K562 (cell line): ENCODE results near the gene SCGB1A1. TPM values are rescaled to one million over a fixed set of nuclear protein-coding genes. Genes with fewer than 3 reads are reported as not detected.

Experiments used
- ATAC-seq: fragments of 200-7000 bp; cut with Tn5 transposase; 3 replicates; pipeline ENCODE4 v1.9.1; 2020; ENCODE audit warnings: moderate library complexity
- BruUV-seq: library from RNA; stranded (reverse); fragments of 400-500 nt; replicated peaks from 2 replicates; lab custom pipeline; 2021; lab: Mats Ljungman, UMichigan
- CTCF ChIA-PET: fragments of 300-600 bp; formaldehyde crosslinking; extraction: SDS; loops from one replicate; lab custom pipeline; 2021; ENCODE audit warnings: low intra/inter-chr PET ratio; lab: Yijun Ruan, JAX
- POLR2A ChIA-PET: fragments of 300-600, 350-650 bp; sonication (Branson Sonifier 250); formaldehyde crosslinking; extraction: SDS; loops from one replicate; lab custom pipeline; 2021; ENCODE audit warnings: antibody characterized with exemption, inconsistent platforms; lab: Yijun Ruan, JAX
- DNase-seq, 4 experiments: peaks; one replicate each; pipeline versions ENCODE4 v3.0.0 to v3.0.0-alpha.2; 2011 to 2018; ENCODE audit warnings: low spot score in 3 of 4, mixed read lengths in 3 of 4; ENCODE audit errors: extremely low read depth in 1 of 4
- FAIRE-seq: peaks from 2 replicates; lab custom pipeline; 2011; peaks lifted over from hg19 to GRCh38; lab: Jason Lieb, UNC
- H2AFZ ChIP-seq: 2 replicates; pipeline ENCODE4 v1.6.0; 2011; ENCODE audit warnings: low read depth, low read length, control low read depth, inconsistent platforms
- H3K27ac ChIP-seq: fragments of 200-600 bp; 3 replicates; pipeline ENCODE4 v1.8.0; 2011; ENCODE audit warnings: low read depth, mild to moderate bottlenecking, control low read depth, inconsistent platforms, low read length, moderate library complexity, mixed read lengths; ENCODE audit errors: extremely low read depth
- H3K27me3 ChIP-seq, 2 experiments: fragments of 300-600 bp in 1 of 2; 2 replicates in 1 of 2; 3 replicates in 1 of 2; pipeline versions ENCODE4 v1.6.0 to v1.8.0; 2011; ENCODE audit warnings: inconsistent platforms in 2 of 2, low read length in 2 of 2, mild to moderate bottlenecking in 1 of 2, mixed read lengths in 1 of 2, moderate library complexity in 1 of 2; ENCODE audit not compliant: control insufficient read depth in 2 of 2, insufficient read depth in 2 of 2
- H3K36me3 ChIP-seq: fragments of 300-600 bp; 3 replicates; pipeline ENCODE4 v1.8.0; 2011; ENCODE audit warnings: mild to moderate bottlenecking, low read length, inconsistent platforms; ENCODE audit not compliant: control insufficient read depth, insufficient read depth
- H3K4me1 ChIP-seq, 2 experiments: fragments of 200-600 bp in 1 of 2; replicated peaks in 1 of 2; 2 replicates in 1 of 2; 3 replicates in 1 of 2; pipeline versions ENCODE4 v1.5.1 to v1.8.0; 2011; ENCODE audit warnings: inconsistent platforms in 2 of 2, low read length in 2 of 2, mild to moderate bottlenecking in 1 of 2, mixed read lengths in 1 of 2, moderate library complexity in 1 of 2; ENCODE audit not compliant: control insufficient read depth in 2 of 2, insufficient read depth in 2 of 2
- H3K4me2 ChIP-seq: 2 replicates; pipeline ENCODE4 v1.6.1; 2011; ENCODE audit warnings: low read length, control low read depth, inconsistent platforms, mixed read lengths; ENCODE audit not compliant: insufficient read depth
- H3K4me3 ChIP-seq: fragments of 200-600 bp; sonication (generic), shearing (Covaris generic); 2 replicates; pipeline ENCODE4 v1.5.1; 2016; ENCODE audit warnings: control low read depth, inconsistent platforms
- H3K79me2 ChIP-seq: fragments of 200-600 bp; 3 replicates; pipeline ENCODE4 v1.8.0; 2011; ENCODE audit warnings: low read length, inconsistent platforms; ENCODE audit not compliant: control insufficient read depth, insufficient read depth
- H3K9ac ChIP-seq, 2 experiments: 2 replicates each; pipeline versions ENCODE4 v1.6.0 to v1.6.1; 2011; ENCODE audit warnings: low read depth in 2 of 2, low read length in 2 of 2, control low read depth in 1 of 2, inconsistent platforms in 1 of 2, mild to moderate bottlenecking in 1 of 2, mixed read lengths in 1 of 2; ENCODE audit not compliant: insufficient read depth in 1 of 2
- H3K9me1 ChIP-seq: one replicate; pipeline ENCODE4 v1.6.0; 2011; ENCODE audit warnings: inconsistent platforms, mild to moderate bottlenecking, low read length, moderate library complexity; ENCODE audit not compliant: control insufficient read depth, insufficient read depth
- H3K9me3 ChIP-seq: replicated peaks from 2 replicates; pipeline ENCODE4 v1.5.1; 2011; ENCODE audit warnings: low read depth, low read length, inconsistent platforms; ENCODE audit not compliant: control insufficient read depth, insufficient read depth
- H4K20me1 ChIP-seq: replicated peaks from 2 replicates; pipeline ENCODE4 v1.6.1; 2011; ENCODE audit warnings: low read length, inconsistent platforms, mixed read lengths; ENCODE audit not compliant: control insufficient read depth, insufficient read depth
- BMI1 ChIP-seq: fragments of 150-350 bp; IDR thresholded peaks from 2 replicates; pipeline ENCODE4 v1.6.1; 2014; ENCODE audit warnings: low read length
- GATAD2A ChIP-seq: fragments of 450-650 bp; IDR thresholded peaks from 2 replicates; pipeline ENCODE4 v1.6.1; 2017
- NFIC ChIP-seq: fragments of 450-650 bp; IDR thresholded peaks from 2 replicates; pipeline ENCODE4 v1.6.1; 2017; ENCODE audit warnings: mild to moderate bottlenecking, inconsistent platforms
- RBM15 ChIP-seq: fragments of 200-400 bp; formaldehyde crosslinking; IDR thresholded peaks from 2 replicates; pipeline ENCODE4 v1.6.1; 2018; ENCODE audit warnings: mild to moderate bottlenecking, low read length, moderate library complexity; ENCODE audit not compliant: insufficient read depth
- RBM22 ChIP-seq: fragments of 200-400 bp; formaldehyde crosslinking; IDR thresholded peaks from 2 replicates; pipeline ENCODE4 v1.6.1; 2018; ENCODE audit warnings: low read length, low read depth; ENCODE audit not compliant: poor library complexity, severe bottlenecking
- ZNF263 ChIP-seq: sonication (generic); formaldehyde crosslinking; IDR thresholded peaks from 2 replicates; pipeline ENCODE4 v1.8.0; 2022; ENCODE audit warnings: mild to moderate bottlenecking, missing genetic modification reagents, borderline replicate concordance
- WGBS: fragments of 100-300 bp; shearing (Covaris generic); methylation state at CpG from one replicate; pipeline ENCODE4 v1.1.6; 2016; ENCODE audit warnings: low coverage, mixed read lengths; ENCODE audit not compliant: insufficient coverage; ENCODE audit errors: missing lambda C conversion rate; 5-methylcytosine and 5-hydroxymethylcytosine counted together
- in situ Hi-C: fragments of 300-500 bp; cut with MboI; formaldehyde crosslinking; loops from 4 replicates; pipeline ENCODE4 v1.15.0; 2018; ENCODE audit warnings: inconsistent platforms, mixed read lengths
- intact Hi-C: fragments of 100-400 bp; cut with micrococcal nuclease; formaldehyde crosslinking; loops from 2 replicates; pipeline ENCODE4 v1.14.2; 2022
- polyA plus RNA-seq, 8 experiments: library from polyadenylated mRNA; depleted of rRNA in 4 of 8; stranded (reverse) in 5 of 8; unstranded in 3 of 8; fragments of >200 nt; fragmentation: Nextera tagmentation in 2 of 8; fragmentation: Illumina TruSeq in 1 of 8; extraction: Ambion mirVana in 2 of 8; extraction: Trizol in 1 of 8; gene quantifications; 2 replicates each; pipeline versions ENCODE4 v1.2.1 to v1.2.3, GENCODE V29; 2011 to 2014; ENCODE audit warnings: inconsistent platforms in 1 of 8, missing spikeins in 1 of 8
- total RNA-seq, 7 experiments: library from RNA; depleted of rRNA in 6 of 7; stranded (reverse); fragments of >200 nt in 6 of 7; fragmentation: Illumina TruSeq in 2 of 7; extraction: Trizol in 2 of 7; gene quantifications; 2 replicates each; pipeline versions ENCODE4 v1.2.1 to v1.2.3, GENCODE V29; 2011 to 2021; ENCODE audit warnings: low replicate concordance in 1 of 7
- TF ChIP-seq, protein P1 (sequence below): fragments of 250-450 bp; sonication (Bioruptor Pico); IDR thresholded peaks from 2 replicates; pipeline ENCODE4 v1.5.0; 2021
- TF ChIP-seq, protein P2 (sequence below): fragments of 450-650 bp; formaldehyde crosslinking; IDR thresholded peaks from 2 replicates; pipeline ENCODE4 v1.4.0; 2022; ENCODE audit warnings: missing genetic modification characterization
- TF ChIP-seq, protein P3 (sequence below), 2 experiments: fragments of 450-650 bp in 1 of 2; IDR thresholded peaks; 2 replicates each; pipeline ENCODE4 v1.6.1; 2011 to 2017; ENCODE audit warnings: low read depth in 2 of 2, antibody characterized with exemption in 1 of 2, borderline replicate concordance in 1 of 2, low read length in 1 of 2, mild to moderate bottlenecking in 1 of 2, mixed read lengths in 1 of 2; ENCODE audit not compliant: control insufficient read depth in 1 of 2

The SCGB1A1 gene
- total and polyA plus RNA-seq, 9 of the 15 experiments (the other 6 are each of a cell fraction or from before 2014, with no cell fraction given), result 0.55 TPM; not detected in 8

DNA sequence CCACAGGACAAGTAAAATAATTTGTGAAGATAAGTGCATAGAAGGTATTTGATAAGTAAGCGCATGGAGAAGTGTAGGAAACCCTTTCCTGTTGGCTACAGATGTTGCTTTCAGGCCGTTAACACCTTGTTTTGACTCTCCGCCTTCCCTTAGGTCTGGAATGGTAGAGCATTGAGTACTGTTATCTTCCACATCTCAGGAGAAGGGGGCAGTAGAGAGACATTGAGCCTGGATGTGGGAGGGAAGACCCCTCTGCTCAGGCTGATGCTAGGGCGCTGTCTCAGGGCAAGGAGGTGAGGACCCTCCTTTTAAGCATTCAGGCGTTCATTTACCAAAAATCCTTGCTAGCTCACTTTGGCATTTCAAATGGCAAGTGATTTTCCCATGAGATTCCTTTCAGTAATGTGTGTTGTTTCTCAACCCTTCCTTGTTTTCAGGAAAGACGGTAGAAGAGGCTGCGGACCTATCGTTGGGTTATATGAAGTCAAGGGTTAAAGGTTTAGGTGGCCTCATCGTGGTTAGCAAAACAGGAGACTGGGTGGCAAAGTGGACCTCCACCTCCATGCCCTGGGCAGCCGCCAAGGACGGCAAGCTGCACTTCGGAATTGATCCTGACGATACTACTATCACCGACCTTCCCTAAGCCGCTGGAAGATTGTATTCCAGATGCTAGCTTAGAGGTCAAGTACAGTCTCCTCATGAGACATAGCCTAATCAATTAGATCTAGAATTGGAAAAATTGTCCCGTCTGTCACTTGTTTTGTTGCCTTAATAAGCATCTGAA lies 27.0 kb upstream of the SCGB1A1 start (continued):
- no peak for TF ChIP-seq RBM15
- TF ChIP-seq, protein P1, sequence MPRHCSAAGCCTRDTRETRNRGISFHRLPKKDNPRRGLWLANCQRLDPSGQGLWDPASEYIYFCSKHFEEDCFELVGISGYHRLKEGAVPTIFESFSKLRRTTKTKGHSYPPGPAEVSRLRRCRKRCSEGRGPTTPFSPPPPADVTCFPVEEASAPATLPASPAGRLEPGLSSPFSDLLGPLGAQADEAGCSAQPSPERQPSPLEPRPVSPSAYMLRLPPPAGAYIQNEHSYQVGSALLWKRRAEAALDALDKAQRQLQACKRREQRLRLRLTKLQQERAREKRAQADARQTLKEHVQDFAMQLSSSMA (CRISPR knock-in tag), result no peak
- TF ChIP-seq BMI1, result no peak
- no peak for TF ChIP-seq GATAD2A

DNA sequence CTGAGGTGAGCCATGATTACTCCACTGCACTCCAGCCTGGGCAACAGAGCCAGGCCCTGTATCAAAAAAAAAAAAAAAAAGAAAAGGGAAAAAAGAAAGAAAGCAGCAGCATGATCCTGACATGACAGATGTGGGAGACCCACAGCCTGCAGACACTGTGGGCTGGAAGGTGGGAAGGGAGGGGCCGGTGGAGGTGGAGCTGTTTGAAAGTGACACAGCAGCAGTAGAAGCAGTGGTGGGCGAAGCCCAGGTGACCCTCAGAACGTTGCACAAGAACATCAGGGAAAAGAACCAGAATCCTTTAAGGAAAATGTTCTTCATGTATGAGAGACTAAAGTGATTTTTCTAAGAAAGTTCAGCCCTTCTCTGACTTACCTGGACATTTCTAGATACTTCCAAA lies 26.3 kb upstream of the SCGB1A1 start:
- BruUV-seq, result no TSS peak
- ChIA-PET CTCF (interaction anchor here (0.7 to 1.1 kb wide), 2 partner anchors 12 to 163 kb away, joined by 3 to 4 read pairs; no protein-coding TSS in a partner anchor), POLR2A (interaction anchor here (0.8 to 2.7 kb wide), 7 partner anchors 151 to 273 kb away, joined by 3 to 8 read pairs (median 5); partner anchors contain the start of genes AHNAK, C11orf98, CSKMT and EEF1G)
- intact Hi-C loops (loop anchor here (10.0 kb wide), 1 partner anchor 372 kb away; the partner anchor contains the start of gene POLR2G), in situ Hi-C loops (loop anchor here (5.0 to 25.0 kb wide), 4 partner anchors 162 to 620 kb away; partner anchors contain the start of gene SLC22A8)
- Histone ChIP-seq H3K36me3 (no peaks in the 10 kb centered on the region), H2AFZ (peak overlapping the region; percentile 75; the same call in 1 of the 2 replicates), H3K4me3 (no peak overlapping the region), H3K79me2 (no peaks in the 10 kb centered on the region), H3K27ac (no peak overlapping the region), H3K4me2 (no peak overlapping the region), H3K9me3 (no peaks in the 10 kb centered on the region), H4K20me1 (no peaks in the 10 kb centered on the region), H3K9me1 (no peaks in the 10 kb centered on the region), H3K27me3 (no peaks in the 10 kb centered on the region), H3K9ac (peak overlapping the region; percentile 5 to 19; a peak in 1 of 4 replicates), H3K4me1 (peaks cover 38 to 41% of the 10 kb centered on the region in 2 experiments)
- ATAC-seq (no peak), FAIRE-seq (no peak), DNase-seq (peak in 2 of 4 experiments; percentile 6 to 18)
- 45% methylated on average over 3 of the region's 3 CpGs for WGBS
- TF ChIP-seq NFIC (no peak), ZNF263 (CRISPR knock-in tag) (no peak), RBM22 (no peak)
- TF ChIP-seq, protein P2, sequence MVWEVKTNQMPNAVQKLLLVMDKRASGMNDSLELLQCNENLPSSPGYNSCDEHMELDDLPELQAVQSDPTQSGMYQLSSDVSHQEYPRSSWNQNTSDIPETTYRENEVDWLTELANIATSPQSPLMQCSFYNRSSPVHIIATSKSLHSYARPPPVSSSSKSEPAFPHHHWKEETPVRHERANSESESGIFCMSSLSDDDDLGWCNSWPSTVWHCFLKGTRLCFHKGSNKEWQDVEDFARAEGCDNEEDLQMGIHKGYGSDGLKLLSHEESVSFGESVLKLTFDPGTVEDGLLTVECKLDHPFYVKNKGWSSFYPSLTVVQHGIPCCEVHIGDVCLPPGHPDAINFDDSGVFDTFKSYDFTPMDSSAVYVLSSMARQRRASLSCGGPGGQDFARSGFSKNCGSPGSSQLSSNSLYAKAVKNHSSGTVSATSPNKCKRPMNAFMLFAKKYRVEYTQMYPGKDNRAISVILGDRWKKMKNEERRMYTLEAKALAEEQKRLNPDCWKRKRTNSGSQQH (CRISPR knock-in tag), result no peak
- TF ChIP-seq, protein P3, sequence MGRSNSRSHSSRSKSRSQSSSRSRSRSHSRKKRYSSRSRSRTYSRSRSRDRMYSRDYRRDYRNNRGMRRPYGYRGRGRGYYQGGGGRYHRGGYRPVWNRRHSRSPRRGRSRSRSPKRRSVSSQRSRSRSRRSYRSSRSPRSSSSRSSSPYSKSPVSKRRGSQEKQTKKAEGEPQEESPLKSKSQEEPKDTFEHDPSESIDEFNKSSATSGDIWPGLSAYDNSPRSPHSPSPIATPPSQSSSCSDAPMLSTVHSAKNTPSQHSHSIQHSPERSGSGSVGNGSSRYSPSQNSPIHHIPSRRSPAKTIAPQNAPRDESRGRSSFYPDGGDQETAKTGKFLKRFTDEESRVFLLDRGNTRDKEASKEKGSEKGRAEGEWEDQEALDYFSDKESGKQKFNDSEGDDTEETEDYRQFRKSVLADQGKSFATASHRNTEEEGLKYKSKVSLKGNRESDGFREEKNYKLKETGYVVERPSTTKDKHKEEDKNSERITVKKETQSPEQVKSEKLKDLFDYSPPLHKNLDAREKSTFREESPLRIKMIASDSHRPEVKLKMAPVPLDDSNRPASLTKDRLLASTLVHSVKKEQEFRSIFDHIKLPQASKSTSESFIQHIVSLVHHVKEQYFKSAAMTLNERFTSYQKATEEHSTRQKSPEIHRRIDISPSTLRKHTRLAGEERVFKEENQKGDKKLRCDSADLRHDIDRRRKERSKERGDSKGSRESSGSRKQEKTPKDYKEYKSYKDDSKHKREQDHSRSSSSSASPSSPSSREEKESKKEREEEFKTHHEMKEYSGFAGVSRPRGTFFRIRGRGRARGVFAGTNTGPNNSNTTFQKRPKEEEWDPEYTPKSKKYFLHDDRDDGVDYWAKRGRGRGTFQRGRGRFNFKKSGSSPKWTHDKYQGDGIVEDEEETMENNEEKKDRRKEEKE (IDR thresholded peaks at IDR 0.05; ENCODE audit: borderline replicate concordance in 1 of 2, control insufficient read depth in 1 of 2, low read depth in 2 of 2, low read length in 1 of 2), result no peak
